Activated naive CD4-positive, alpha-beta T cell treated with anti-CD3 and anti-CD28 coated beads, Interleukin-2, amount 10 ng/mL, durations not matched to agents 7 days and 5 days (primary cell): Measurements from ENCODE around the gene TWF2.
A peak's percentile ranks its signal among the peaks of the same experiment; 100 is the strongest.
"Not testable (repeated sequence)": the region's sequence is repeated elsewhere in the genome, so short reads cannot be mapped to it uniquely, and the experiment has no call there.

Experiments used
- CTCF ChIA-PET: fragments of 350-600 bp; sonication (Branson Sonifier 250); formaldehyde crosslinking; loops from one replicate; lab custom pipeline; 2021; ENCODE audit warnings: antibody characterized with exemption; lab: Charles Lee
- DNase-seq: peaks from one replicate; pipeline ENCODE4 v3.0.0-alpha.2; 2020
- H3K27ac Mint-ChIP-seq: one replicate; pipeline ENCODE4 v1.8.0; 2021; ENCODE audit warnings: mild to moderate bottlenecking, moderate library complexity, mixed read lengths
- H3K27me3 Mint-ChIP-seq: one replicate; pipeline ENCODE4 v1.8.0; 2021; ENCODE audit warnings: mild to moderate bottlenecking, mixed read lengths
- H3K36me3 Mint-ChIP-seq: one replicate; pipeline ENCODE4 v1.8.0; 2021; ENCODE audit warnings: mixed read lengths
- H3K4me1 Mint-ChIP-seq: one replicate; pipeline ENCODE4 v1.8.0; 2021; ENCODE audit warnings: mixed read lengths
- H3K4me3 Mint-ChIP-seq: one replicate; pipeline ENCODE4 v1.8.0; 2021; ENCODE audit warnings: mild to moderate bottlenecking, moderate library complexity, mixed read lengths
- H3K9me3 Mint-ChIP-seq: one replicate; pipeline ENCODE4 v1.8.0; 2021; ENCODE audit warnings: mixed read lengths

The TWF2 gene

GRCh38 chr3:52238761-52239701 lies at the start of gene TWF2:
Gene TWF2 (minus strand): TSS chr3:52239158. CDS start chr3:52239016, 142 bp downstream.
- Mint-ChIP-seq H3K27me3 (no peaks in the 10 kb centered on the region), H3K36me3 (peaks cover 31% of the 10 kb centered on the region), H3K27ac (peak within 1 kb of the TSS; percentile 96), H3K4me1 (peaks cover 80% of the 10 kb centered on the region), H3K4me3 (peak within 1 kb of the TSS; percentile 96), H3K9me3 (no peaks in the 10 kb centered on the region)
- CTCF ChIA-PET = interaction anchor here (0.9 to 10.0 kb wide), 3 partner anchors 18 to 101 kb away, joined by 5 to 106 read pairs (median 9); partner anchors contain the start of gene WDR82
- DNase-seq = peak; percentile 88

GRCh38 chr3:52288674-52289073 lies 49.7 kb upstream of the TWF2 start:
- DNase-seq = no peak
- CTCF ChIA-PET = interaction anchor here (0.8 to 5.6 kb wide), 7 partner anchors 26 to 123 kb away, joined by 3 to 53 read pairs (median 4); no protein-coding TSS in a partner anchor

GRCh38 chr3:52286777-52287110 lies 47.8 kb upstream of the TWF2 start:
- no peak for DNase-seq
- no peaks in the 10 kb centered on the region for H3K9me3 Mint-ChIP-seq
- CTCF ChIA-PET = interaction anchor here (1.0 kb wide), 1 partner anchor 40 kb away, joined by 3 read pairs; no protein-coding TSS in a partner anchor
- H3K36me3 Mint-ChIP-seq = peaks cover 25% of the 10 kb centered on the region
- peak overlapping the region; percentile 100 for H3K27ac Mint-ChIP-seq
- no peaks in the 10 kb centered on the region for H3K27me3 Mint-ChIP-seq
- H3K4me1 Mint-ChIP-seq = peaks cover 64% of the 10 kb centered on the region
- peak overlapping the region; percentile 99 for H3K4me3 Mint-ChIP-seq

More at GRCh38 chr3:52288674-52289073, 49.7 kb upstream of the TWF2 start:
- peaks cover 26% of the 10 kb centered on the region for H3K36me3 Mint-ChIP-seq
- peak overlapping the region; percentile 99 for H3K4me3 Mint-ChIP-seq
- peaks cover 46% of the 10 kb centered on the region for H3K4me1 Mint-ChIP-seq
- no peaks in the 10 kb centered on the region for H3K9me3 Mint-ChIP-seq
- H3K27ac Mint-ChIP-seq = peak overlapping the region; percentile 100
- H3K27me3 Mint-ChIP-seq = no peaks in the 10 kb centered on the region

- peaks cover 71% of the 10 kb centered on the region for H3K4me1 Mint-ChIP-seq
- peaks cover 20% of the 10 kb centered on the region for H3K36me3 Mint-ChIP-seq
- peak overlapping the region; percentile 73 for H3K27ac Mint-ChIP-seq
- not testable (repeated sequence) for H3K4me3 Mint-ChIP-seq, DNase-seq, H3K9me3 Mint-ChIP-seq, H3K27me3 Mint-ChIP-seq
- CTCF ChIA-PET = interaction anchor here (1.4 to 10.1 kb wide), 3 partner anchors 43 to 64 kb away, joined by 7 to 106 read pairs (median 19); partner anchors contain the start of genes PPM1M and TWF2
Measured at GRCh38 chr3:52284051-52284450, 45.1 kb upstream of the TWF2 start.

GRCh38 chr3:52283306-52283705 lies 44.3 kb upstream of the TWF2 start:
- H3K9me3 Mint-ChIP-seq = no peaks in the 10 kb centered on the region
- peaks cover 65% of the 10 kb centered on the region for H3K4me1 Mint-ChIP-seq
- peak overlapping the region; percentile 85 for H3K27ac Mint-ChIP-seq
- H3K36me3 Mint-ChIP-seq = peaks cover 23% of the 10 kb centered on the region
- H3K27me3 Mint-ChIP-seq = no peaks in the 10 kb centered on the region
- no peak for DNase-seq
- CTCF ChIA-PET = interaction anchor here (0.6 to 10.1 kb wide), 6 partner anchors 8 to 282 kb away, joined by 3 to 106 read pairs (median 13); partner anchors contain the start of genes PPM1M and TWF2
- H3K4me3 Mint-ChIP-seq = peak overlapping the region; percentile 5

GRCh38 chr3:52281981-52282801 lies 43.2 kb upstream of the TWF2 start:
- peaks cover 28% of the 10 kb centered on the region for H3K36me3 Mint-ChIP-seq
- peaks cover 65% of the 10 kb centered on the region for H3K4me1 Mint-ChIP-seq
- peak overlapping the region; percentile 61 for H3K4me3 Mint-ChIP-seq
- H3K27me3 Mint-ChIP-seq = no peaks in the 10 kb centered on the region
- DNase-seq = peak; percentile 71
- peak overlapping the region; percentile 97 for H3K27ac Mint-ChIP-seq
- no peaks in the 10 kb centered on the region for H3K9me3 Mint-ChIP-seq
- CTCF ChIA-PET = interaction anchor here (0.6 to 10.1 kb wide), 9 partner anchors 9 to 281 kb away, joined by 3 to 106 read pairs (median 4); partner anchors contain the start of genes PPM1M and TWF2

GRCh38 chr3:52280050-52280461 lies 41.1 kb upstream of the TWF2 start:
- H3K36me3 Mint-ChIP-seq = peaks cover 40% of the 10 kb centered on the region
- H3K27ac Mint-ChIP-seq = peak overlapping the region; percentile 98
- DNase-seq = no peak
- H3K4me1 Mint-ChIP-seq = peaks cover 56% of the 10 kb centered on the region
- CTCF ChIA-PET = interaction anchor here (1.0 to 10.1 kb wide), 9 partner anchors 9 to 60 kb away, joined by 3 to 106 read pairs (median 7); partner anchors contain the start of genes PPM1M and TWF2
- H3K4me3 Mint-ChIP-seq = peak overlapping the region; percentile 94
- no peaks in the 10 kb centered on the region for H3K27me3 Mint-ChIP-seq
- H3K9me3 Mint-ChIP-seq = no peaks in the 10 kb centered on the region

GRCh38 chr3:52279596-52279995 lies 40.6 kb upstream of the TWF2 start:
- CTCF ChIA-PET = interaction anchor here (0.6 to 10.1 kb wide), 12 partner anchors 8 to 226 kb away, joined by 3 to 106 read pairs (median 5); partner anchors contain the start of genes PPM1M and TWF2
- H3K4me3 Mint-ChIP-seq = peak overlapping the region; percentile 94
- DNase-seq = no peak
- peaks cover 40% of the 10 kb centered on the region for H3K36me3 Mint-ChIP-seq
- no peaks in the 10 kb centered on the region for H3K9me3 Mint-ChIP-seq
- peak overlapping the region; percentile 98 for H3K27ac Mint-ChIP-seq
- H3K27me3 Mint-ChIP-seq = no peaks in the 10 kb centered on the region
- H3K4me1 Mint-ChIP-seq = peaks cover 56% of the 10 kb centered on the region

GRCh38 chr3:52278510-52279069 lies 39.6 kb upstream of the TWF2 start, which contains the start of gene WDR82:
Gene WDR82 (minus strand): TSS chr3:52278649. CDS start chr3:52278361, 288 bp downstream.
- Mint-ChIP-seq H3K4me1 (peaks cover 57% of the 10 kb centered on the region), H3K36me3 (peaks cover 46% of the 10 kb centered on the region), H3K27me3 (no peaks in the 10 kb centered on the region), H3K9me3 (no peaks in the 10 kb centered on the region), H3K4me3 (peak within 1 kb of the TSS; percentile 95), H3K27ac (peak within 1 kb of the TSS; percentile 98)
- peak; percentile 98 for DNase-seq
- CTCF ChIA-PET = interaction anchor here (1.0 to 10.1 kb wide), 14 partner anchors 11 to 225 kb away, joined by 3 to 106 read pairs (median 5); partner anchors contain the start of genes PPM1M and TWF2

- Mint-ChIP-seq H3K4me1 (peaks cover 57% of the 10 kb centered on the region), H3K4me3 (peak overlapping the region; percentile 95), H3K27ac (peak overlapping the region; percentile 98), H3K9me3 (no peaks in the 10 kb centered on the region), H3K36me3 (peaks cover 52% of the 10 kb centered on the region), H3K27me3 (no peaks in the 10 kb centered on the region)
- peak; percentile 75 for DNase-seq
- CTCF ChIA-PET = interaction anchor here (0.6 to 10.1 kb wide), 14 partner anchors 10 to 225 kb away, joined by 3 to 106 read pairs (median 6); partner anchors contain the start of genes PPM1M and TWF2
Measured at GRCh38 chr3:52277972-52278509, 39.1 kb upstream of the TWF2 start.

- H3K4me3 Mint-ChIP-seq = peak overlapping the region; percentile 95
- peaks cover 57% of the 10 kb centered on the region for H3K4me1 Mint-ChIP-seq
- CTCF ChIA-PET = interaction anchor here (0.6 to 10.1 kb wide), 14 partner anchors 12 to 225 kb away, joined by 3 to 106 read pairs (median 5); partner anchors contain the start of genes PPM1M and TWF2
- no peaks in the 10 kb centered on the region for H3K27me3 Mint-ChIP-seq
- H3K27ac Mint-ChIP-seq = peak overlapping the region; percentile 98
- DNase-seq = peak; percentile 81
- H3K36me3 Mint-ChIP-seq = peaks cover 58% of the 10 kb centered on the region
- no peaks in the 10 kb centered on the region for H3K9me3 Mint-ChIP-seq
Measured at GRCh38 chr3:52277071-52277964, 38.4 kb upstream of the TWF2 start.

- H3K9me3 Mint-ChIP-seq, DNase-seq, H3K27me3 Mint-ChIP-seq: not testable (repeated sequence)
- CTCF ChIA-PET = interaction anchor here (0.9 kb wide), 1 partner anchor 63 kb away, joined by 3 read pairs; no protein-coding TSS in a partner anchor
- Mint-ChIP-seq H3K4me1 (peaks cover 59% of the 10 kb centered on the region), H3K4me3 (peak overlapping the region; percentile 95), H3K36me3 (peaks cover 69% of the 10 kb centered on the region), H3K27ac (peak overlapping the region; percentile 98)
Measured at GRCh38 chr3:52274781-52275180, 35.8 kb upstream of the TWF2 start.
